HAP-1 (cell line): ENCODE measurements around the gene KIT.

Experiments used
- DNase-seq, 2 experiments: peaks; one replicate each; pipeline ENCODE4 v3.0.0-alpha.2; 2016 to 2020; ENCODE audit warnings: low spot score in 2 of 2
- H3K27me3 ChIP-seq: fragments of 250-450 bp; sonication (Bioruptor Pico); 2 replicates; pipeline ENCODE4 v1.5.1; 2020; ENCODE audit warnings: low read depth, mild to moderate bottlenecking, moderate library complexity
- H3K36me3 ChIP-seq: fragments of 250-450 bp; sonication (Bioruptor Pico); replicated peaks from 2 replicates; pipeline ENCODE4 v1.5.1; 2020; ENCODE audit warnings: mild to moderate bottlenecking
- H3K4me1 ChIP-seq: fragments of 250-450 bp; sonication (Bioruptor Pico); 2 replicates; pipeline ENCODE4 v1.5.1; 2020; ENCODE audit warnings: mild to moderate bottlenecking
- H3K4me3 ChIP-seq: fragments of 250-450 bp; sonication (Bioruptor Pico); 2 replicates; pipeline ENCODE4 v1.5.1; 2020; ENCODE audit warnings: mild to moderate bottlenecking, moderate library complexity
- H3K9me3 ChIP-seq: fragments of 250-450 bp; sonication (Bioruptor Pico); 2 replicates; pipeline ENCODE4 v1.5.1; 2020; ENCODE audit warnings: mild to moderate bottlenecking, moderate library complexity
- in situ Hi-C: fragments of 300-500 bp; cut with MboI; formaldehyde crosslinking; loops from 3 replicates; pipeline ENCODE4 v1.14.3; 2020; ENCODE audit warnings: low sequenced_read_pairs, inconsistent platforms, mixed read lengths

The KIT gene

GRCh38 chr4:54696649-54697048, 38.9 kb downstream of the KIT start:
- no peaks in the 10 kb centered on the region for H3K27me3 ChIP-seq

GRCh38 chr4:54700986-54701385, 43.2 kb downstream of the KIT start:
- in situ Hi-C loops, result no loop called here
- Histone ChIP-seq H3K36me3 (no peaks in the 10 kb centered on the region; the same call in 1 of the 2 replicates), H3K9me3 (no peaks in the 10 kb centered on the region), H3K4me3 (no peak overlapping the region), H3K4me1 (no peaks in the 10 kb centered on the region), H3K27me3 (no peaks in the 10 kb centered on the region)
- no peak for DNase-seq

More at GRCh38 chr4:54696649-54697048, 38.9 kb downstream of the KIT start:
- in situ Hi-C loops, result no loop called here
- DNase-seq, result no peak
- H3K4me3 ChIP-seq, result no peak overlapping the region
- H3K9me3 ChIP-seq, result no peaks in the 10 kb centered on the region
- H3K36me3 ChIP-seq, result no peaks in the 10 kb centered on the region; the same call in 1 of the 2 replicates
- no peaks in the 10 kb centered on the region for H3K4me1 ChIP-seq

GRCh38 chr4:54703182-54703581, 45.4 kb downstream of the KIT start:
- H3K4me1 ChIP-seq, result no peaks in the 10 kb centered on the region
- H3K36me3 ChIP-seq, result no peaks in the 10 kb centered on the region
- no peak overlapping the region for H3K4me3 ChIP-seq
- in situ Hi-C loops, result no loop called here
- H3K27me3 ChIP-seq, result no peaks in the 10 kb centered on the region
- no peaks in the 10 kb centered on the region for H3K9me3 ChIP-seq
- DNase-seq, result no peak

GRCh38 chr4:54707406-54707805, 49.6 kb downstream of the KIT start:
- Histone ChIP-seq H3K27me3 (no peaks in the 10 kb centered on the region), H3K4me1 (no peaks in the 10 kb centered on the region), H3K36me3 (no peaks in the 10 kb centered on the region), H3K4me3 (no peak overlapping the region), H3K9me3 (no peaks in the 10 kb centered on the region)
- in situ Hi-C loops, result no loop called here
- DNase-seq, result no peak

GRCh38 chr4:54708339-54709279, 50.9 kb downstream of the KIT start:
- H3K4me1 ChIP-seq, result no peaks in the 10 kb centered on the region
- H3K4me3 ChIP-seq, result no peak overlapping the region
- no peaks in the 10 kb centered on the region for H3K9me3 ChIP-seq
- H3K27me3 ChIP-seq, result no peaks in the 10 kb centered on the region
- DNase-seq, result no peak
- in situ Hi-C loops, result no loop called here
- H3K36me3 ChIP-seq, result peaks cover 2% of the 10 kb centered on the region; the same call in 1 of the 2 replicates

- no peak for DNase-seq
- Histone ChIP-seq H3K36me3 (peaks cover 2% of the 10 kb centered on the region; the same call in 1 of the 2 replicates), H3K4me1 (no peaks in the 10 kb centered on the region), H3K4me3 (no peak overlapping the region), H3K9me3 (no peaks in the 10 kb centered on the region), H3K27me3 (no peaks in the 10 kb centered on the region)
- in situ Hi-C loops, result no loop called here
Observed at GRCh38 chr4:54709400-54709799, 51.6 kb downstream of the KIT start.

GRCh38 chr4:54712206-54712605, 54.4 kb downstream of the KIT start:
- in situ Hi-C loops, result no loop called here
- H3K36me3 ChIP-seq, result peaks cover 2% of the 10 kb centered on the region; the same call in 1 of the 2 replicates
- DNase-seq, result no peak

GRCh38 chr4:54714631-54715030, 56.9 kb downstream of the KIT start:
- no peaks in the 10 kb centered on the region for H3K9me3 ChIP-seq
- peaks cover 2% of the 10 kb centered on the region; the same call in 1 of the 2 replicates for H3K36me3 ChIP-seq
- DNase-seq, result no peak
- H3K4me1 ChIP-seq, result no peaks in the 10 kb centered on the region; the same call in 1 of the 2 replicates
- no peaks in the 10 kb centered on the region for H3K27me3 ChIP-seq
- H3K4me3 ChIP-seq, result no peak overlapping the region
- in situ Hi-C loops, result no loop called here

More at GRCh38 chr4:54712206-54712605, 54.4 kb downstream of the KIT start:
- Histone ChIP-seq H3K4me1 (no peaks in the 10 kb centered on the region; the same call in 1 of the 2 replicates), H3K4me3 (no peak overlapping the region), H3K9me3 (no peaks in the 10 kb centered on the region), H3K27me3 (no peaks in the 10 kb centered on the region)

GRCh38 chr4:54716478-54717065, 58.8 kb downstream of the KIT start:
- H3K27me3 ChIP-seq, result no peaks in the 10 kb centered on the region
- in situ Hi-C loops, result no loop called here

GRCh38 chr4:54717694-54718093, 59.9 kb downstream of the KIT start:
- in situ Hi-C loops, result no loop called here
- no peaks in the 10 kb centered on the region for H3K9me3 ChIP-seq
- H3K4me1 ChIP-seq, result no peaks in the 10 kb centered on the region; the same call in 1 of the 2 replicates
- peaks cover 2% of the 10 kb centered on the region; the same call in 1 of the 2 replicates for H3K36me3 ChIP-seq
- H3K27me3 ChIP-seq, result no peaks in the 10 kb centered on the region
- no peak overlapping the region for H3K4me3 ChIP-seq
- DNase-seq, result no peak

More at GRCh38 chr4:54716478-54717065, 58.8 kb downstream of the KIT start:
- Histone ChIP-seq H3K4me3 (no peak overlapping the region), H3K36me3 (peaks cover 2% of the 10 kb centered on the region; the same call in 1 of the 2 replicates), H3K4me1 (no peaks in the 10 kb centered on the region; the same call in 1 of the 2 replicates), H3K9me3 (no peaks in the 10 kb centered on the region)
- DNase-seq, result no peak

GRCh38 chr4:54719378-54719777, 61.6 kb downstream of the KIT start:
- Histone ChIP-seq H3K9me3 (no peaks in the 10 kb centered on the region), H3K4me1 (no peaks in the 10 kb centered on the region; the same call in 1 of the 2 replicates), H3K27me3 (no peaks in the 10 kb centered on the region), H3K4me3 (no peak overlapping the region), H3K36me3 (no peaks in the 10 kb centered on the region)
- in situ Hi-C loops, result no loop called here
- no peak for DNase-seq

GRCh38 chr4:54723220-54723619, 65.5 kb downstream of the KIT start:
- Histone ChIP-seq H3K4me1 (peaks cover 6% of the 10 kb centered on the region), H3K27me3 (no peaks in the 10 kb centered on the region), H3K4me3 (no peak overlapping the region), H3K36me3 (no peaks in the 10 kb centered on the region), H3K9me3 (no peaks in the 10 kb centered on the region)
- in situ Hi-C loops, result no loop called here
- DNase-seq, result no peak

- H3K4me3 ChIP-seq, result no peak overlapping the region
- no peaks in the 10 kb centered on the region for H3K27me3 ChIP-seq
- no peaks in the 10 kb centered on the region for H3K36me3 ChIP-seq
- in situ Hi-C loops, result no loop called here
- no peaks in the 10 kb centered on the region for H3K9me3 ChIP-seq
- H3K4me1 ChIP-seq, result peaks cover 6% of the 10 kb centered on the region
- DNase-seq, result no peak
Observed at GRCh38 chr4:54723820-54724219, 66.1 kb downstream of the KIT start.

GRCh38 chr4:54726907-54727306, 69.2 kb downstream of the KIT start:
- in situ Hi-C loops, result no loop called here
- Histone ChIP-seq H3K36me3 (no peaks in the 10 kb centered on the region), H3K4me3 (no peak overlapping the region), H3K4me1 (peaks cover 6% of the 10 kb centered on the region), H3K27me3 (no peaks in the 10 kb centered on the region), H3K9me3 (no peaks in the 10 kb centered on the region)
- peak; percentile 44 to 49 for DNase-seq
